Mammary epithelial cell (primary cell): ENCODE measurements around the gene KCNH1.

Experiments
- EZH2 ChIP-seq: IDR thresholded peaks from 2 replicates; pipeline ENCODE4 v1.6.1; 2012; ENCODE audit warnings: low read length, inconsistent platforms, borderline replicate concordance
- TF ChIP-seq, protein P1 (sequence below), 2 donors: IDR thresholded peaks in 1 of 2; conservative IDR thresholded peaks in 1 of 2; 2 replicates each; pipeline ENCODE4 v1.5.1; 2011 to 2012; ENCODE audit warnings: inconsistent platforms in 2 of 2, low read length in 2 of 2, mild to moderate bottlenecking in 2 of 2, control low read depth in 1 of 2, low read depth in 1 of 2; ENCODE audit not compliant: insufficient read depth in 1 of 2; ENCODE audit errors: extremely low read depth in 1 of 2

- TF ChIP-seq, protein P1, sequence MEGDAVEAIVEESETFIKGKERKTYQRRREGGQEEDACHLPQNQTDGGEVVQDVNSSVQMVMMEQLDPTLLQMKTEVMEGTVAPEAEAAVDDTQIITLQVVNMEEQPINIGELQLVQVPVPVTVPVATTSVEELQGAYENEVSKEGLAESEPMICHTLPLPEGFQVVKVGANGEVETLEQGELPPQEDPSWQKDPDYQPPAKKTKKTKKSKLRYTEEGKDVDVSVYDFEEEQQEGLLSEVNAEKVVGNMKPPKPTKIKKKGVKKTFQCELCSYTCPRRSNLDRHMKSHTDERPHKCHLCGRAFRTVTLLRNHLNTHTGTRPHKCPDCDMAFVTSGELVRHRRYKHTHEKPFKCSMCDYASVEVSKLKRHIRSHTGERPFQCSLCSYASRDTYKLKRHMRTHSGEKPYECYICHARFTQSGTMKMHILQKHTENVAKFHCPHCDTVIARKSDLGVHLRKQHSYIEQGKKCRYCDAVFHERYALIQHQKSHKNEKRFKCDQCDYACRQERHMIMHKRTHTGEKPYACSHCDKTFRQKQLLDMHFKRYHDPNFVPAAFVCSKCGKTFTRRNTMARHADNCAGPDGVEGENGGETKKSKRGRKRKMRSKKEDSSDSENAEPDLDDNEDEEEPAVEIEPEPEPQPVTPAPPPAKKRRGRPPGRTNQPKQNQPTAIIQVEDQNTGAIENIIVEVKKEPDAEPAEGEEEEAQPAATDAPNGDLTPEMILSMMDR (conservative IDR thresholded peaks at IDR 0.05 in 1 of 2, IDR thresholded peaks at IDR 0.05 in 1 of 2; ENCODE audit: extremely low read depth in 1 of 2, insufficient read depth in 1 of 2, low read depth in 1 of 2, low read length in 2 of 2): no peak
- TF ChIP-seq EZH2: no peak
Observed at GRCh38 chr1:210908791-210909190, 225.2 kb downstream of the KCNH1 start.
